ENCODE measurements around the gene TMEM242. TPM values are rescaled to one million over a fixed set of nuclear protein-coding genes. Genes with fewer than 3 reads are reported as not detected.
A peak's percentile ranks its signal among the peaks of the same experiment; 100 is the strongest.
"Not testable (repeated sequence)": the region's sequence is repeated elsewhere in the genome, so short reads cannot be mapped to it uniquely, and the experiment has no call there.

The TMEM242 gene
- polyA plus RNA-seq, 2 of the 4 experiments (the other 2 are of a cell fraction): 5.3 to 7.4 TPM

GRCh38 chr6:157337751-157338150 lies 14.4 kb upstream of the TMEM242 start:
- ATAC-seq (no peak), FAIRE-seq (no peak), DNase-seq (ENCODE audit: low read depth in 1 of 2, low spot score in 1 of 2) (no peak)
- Histone ChIP-seq H3K4me3 (no peak overlapping the region), H3K4me2 (no peak overlapping the region), H3K9me3 (no peaks in the 10 kb centered on the region), H3K27ac (no peak overlapping the region), H3K4me1 (no peaks in the 10 kb centered on the region)
- ChIA-PET POLR2A (interaction anchor here (0.6 kb wide), 1 partner anchor 15 kb away, joined by 3 read pairs; no protein-coding TSS in a partner anchor), CTCF (interaction anchor here (1.4 to 1.7 kb wide), 2 partner anchors 17 to 183 kb away, joined by 3 to 6 read pairs; no protein-coding TSS in a partner anchor)
- no peak for TF ChIP-seq CHD4 (IDR thresholded peaks at IDR 0.05; ENCODE audit: borderline replicate concordance)
- no peak for TF ChIP-seq FOSL2 (IDR thresholded peaks at IDR 0.05)
- no peak for TF ChIP-seq FOSL2 (CRISPR knock-in tag; IDR thresholded peaks at IDR 0.05)
- no peak for TF ChIP-seq ATOH8 (CRISPR knock-in tag; IDR thresholded peaks at IDR 0.05; ENCODE audit: low read depth)
- no peak for TF ChIP-seq MAFK (IDR thresholded peaks at IDR 0.05; ENCODE audit: partially characterized antibody)
- TF ChIP-seq HOXB13 (CRISPR knock-in tag; IDR thresholded peaks at IDR 0.05; ENCODE audit: low read depth): no peak
- TF ChIP-seq ZFP36 (IDR thresholded peaks at IDR 0.05; ENCODE audit: borderline replicate concordance, partially characterized antibody): no peak
- no peak for TF ChIP-seq ZNF302 (CRISPR knock-in tag; IDR thresholded peaks at IDR 0.05)
- TF ChIP-seq HOXA7 (CRISPR knock-in tag; IDR thresholded peaks at IDR 0.05): no peak
- TF ChIP-seq CBX8 (IDR thresholded peaks at IDR 0.05): no peak
- no peak for TF ChIP-seq CHD2 (IDR thresholded peaks at IDR 0.05; ENCODE audit: low read length, partially characterized antibody)
- no peak for TF ChIP-seq KDM5A (IDR thresholded peaks at IDR 0.05)
- no peak for TF ChIP-seq MAZ (IDR thresholded peaks at IDR 0.05; ENCODE audit: borderline replicate concordance, low read depth, low read length)
- WGBS (ENCODE audit: missing lambda C conversion rate): 87% methylated on average over 2 of the region's 2 CpGs

- CTCF ChIA-PET: interaction anchor here (1.4 to 1.7 kb wide), 2 partner anchors 18 to 184 kb away, joined by 3 to 6 read pairs; no protein-coding TSS in a partner anchor
- 48% methylated on average over 3 of the region's 3 CpGs for WGBS (ENCODE audit: missing lambda C conversion rate)
Observed at GRCh38 chr6:157337276-157337675, 14.0 kb upstream of the TMEM242 start.

GRCh38 chr6:157335829-157336228 lies 12.5 kb upstream of the TMEM242 start:
- ChIA-PET CTCF (interaction anchor here (1.7 kb wide), 1 partner anchor 19 kb away, joined by 6 read pairs; no protein-coding TSS in a partner anchor), POLR2A (no interaction called here)
- ATAC-seq: peak; percentile 39 to 86; a peak in 4 of 6 replicates
- H3K4me3 ChIP-seq: no peak overlapping the region
- no peaks in the 10 kb centered on the region for H3K9me3 ChIP-seq
- peak overlapping the region; percentile 11; the same call in 1 of the 3 replicates for H3K4me2 ChIP-seq
- H3K4me1 ChIP-seq: no peaks in the 10 kb centered on the region
- H3K27ac ChIP-seq: no peak overlapping the region
- 13% methylated on average over 6 of the region's 6 CpGs for WGBS (ENCODE audit: missing lambda C conversion rate)
- DNase-seq (ENCODE audit: low read depth in 1 of 2, low spot score in 1 of 2): peak in 1 of 2 experiments; percentile 23
- FAIRE-seq: no peak
- TF ChIP-seq CHD2 (IDR thresholded peaks at IDR 0.05; ENCODE audit: low read length, partially characterized antibody) (no peak), BCL3 (IDR thresholded peaks at IDR 0.05) (no peak), FOXS1 (CRISPR knock-in tag; IDR thresholded peaks at IDR 0.05) (no peak), E2F6 (IDR thresholded peaks at IDR 0.05; ENCODE audit: borderline replicate concordance, low read depth) (no peak), NPAS2 (CRISPR knock-in tag; IDR thresholded peaks at IDR 0.05; ENCODE audit: borderline replicate concordance) (no peak), CEBPB (IDR thresholded peaks at IDR 0.05) (no peak), EHMT2 (IDR thresholded peaks at IDR 0.05; ENCODE audit: low read depth) (no peak), ELK1 (IDR thresholded peaks at IDR 0.05; ENCODE audit: low read depth, low read length) (no peak), KDM5A (IDR thresholded peaks at IDR 0.05) (no peak), CTCF (IDR thresholded peaks at IDR 0.05) (no peak), MAFK (IDR thresholded peaks at IDR 0.05; ENCODE audit: partially characterized antibody) (no peak), ZFP36 (IDR thresholded peaks at IDR 0.05; ENCODE audit: borderline replicate concordance, partially characterized antibody) (no peak), HEYL (CRISPR knock-in tag; IDR thresholded peaks at IDR 0.05) (no peak), CHD4 (IDR thresholded peaks at IDR 0.05; ENCODE audit: borderline replicate concordance) (no peak), REST (IDR thresholded peaks at IDR 0.05) (no peak)

More at GRCh38 chr6:157337276-157337675, 14.0 kb upstream of the TMEM242 start:
- not testable (repeated sequence) for DNase-seq (ENCODE audit: low read depth in 1 of 2, low spot score in 1 of 2); H3K4me3 ChIP-seq; H3K9me3 ChIP-seq; ATAC-seq; FAIRE-seq; H3K4me2 ChIP-seq; H3K27ac ChIP-seq; H3K4me1 ChIP-seq
- POLR2A ChIA-PET: interaction anchor here (0.6 kb wide), 1 partner anchor 15 kb away, joined by 3 read pairs; no protein-coding TSS in a partner anchor

Measured in A549 (cell line).